ENCODE data around the gene CPT2. TPM values are rescaled to one million over a fixed set of nuclear protein-coding genes. Genes with fewer than 3 reads are reported as not detected.

CPT2 gene
- total and polyA plus RNA-seq, 2 of the 4 experiments (the other 2 are of a cell fraction): 15.8 to 16.0 TPM

DNA sequence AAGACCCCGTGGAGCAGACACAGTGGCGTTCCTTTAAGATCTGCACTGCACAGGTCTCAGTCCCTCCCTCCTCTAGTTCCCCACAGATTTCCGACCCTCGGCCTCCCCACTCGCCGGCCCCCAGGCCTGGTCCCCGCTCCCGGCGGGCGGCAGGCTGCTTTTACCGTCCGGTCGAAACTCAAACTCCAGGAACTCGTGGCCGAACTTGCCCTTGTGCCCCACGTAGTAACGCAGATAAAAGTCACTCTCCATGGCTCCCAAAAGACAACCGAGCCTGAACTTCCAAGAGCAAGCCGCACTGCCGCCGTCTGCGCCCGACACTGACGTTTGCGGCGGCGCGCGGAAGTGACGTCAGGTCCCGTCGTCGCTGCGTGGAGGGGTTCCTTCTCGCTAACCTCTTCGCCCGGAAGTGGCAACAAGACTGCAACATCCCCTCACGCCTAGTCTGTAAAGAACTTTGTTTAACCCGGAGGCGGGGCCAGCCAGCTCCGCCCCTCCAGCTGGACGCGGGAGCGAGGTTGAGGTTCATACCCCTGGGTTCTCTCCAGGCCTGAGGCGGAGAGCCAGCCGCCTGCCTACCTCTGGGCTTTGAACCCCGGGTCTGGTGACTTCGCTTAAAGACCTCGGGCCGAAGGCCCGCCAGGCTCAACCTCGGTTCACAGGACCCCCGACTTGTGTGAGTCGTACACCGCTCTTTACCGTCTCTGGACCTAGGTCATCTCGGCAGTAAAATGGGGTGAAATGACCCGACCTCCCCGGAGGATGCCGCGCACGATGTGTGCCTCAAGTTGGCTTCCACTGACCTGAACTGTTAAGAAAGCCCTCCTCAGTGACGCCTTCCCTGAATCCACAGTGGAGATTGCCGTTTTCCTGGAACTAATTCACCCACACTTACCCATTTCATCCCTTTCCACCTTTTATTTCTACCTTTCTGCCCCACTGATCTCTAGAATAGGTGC, 41.9 kb downstream of the CPT2 start, which contains the start of gene MAGOH (continued):
- TF ChIP-seq, protein P1, sequence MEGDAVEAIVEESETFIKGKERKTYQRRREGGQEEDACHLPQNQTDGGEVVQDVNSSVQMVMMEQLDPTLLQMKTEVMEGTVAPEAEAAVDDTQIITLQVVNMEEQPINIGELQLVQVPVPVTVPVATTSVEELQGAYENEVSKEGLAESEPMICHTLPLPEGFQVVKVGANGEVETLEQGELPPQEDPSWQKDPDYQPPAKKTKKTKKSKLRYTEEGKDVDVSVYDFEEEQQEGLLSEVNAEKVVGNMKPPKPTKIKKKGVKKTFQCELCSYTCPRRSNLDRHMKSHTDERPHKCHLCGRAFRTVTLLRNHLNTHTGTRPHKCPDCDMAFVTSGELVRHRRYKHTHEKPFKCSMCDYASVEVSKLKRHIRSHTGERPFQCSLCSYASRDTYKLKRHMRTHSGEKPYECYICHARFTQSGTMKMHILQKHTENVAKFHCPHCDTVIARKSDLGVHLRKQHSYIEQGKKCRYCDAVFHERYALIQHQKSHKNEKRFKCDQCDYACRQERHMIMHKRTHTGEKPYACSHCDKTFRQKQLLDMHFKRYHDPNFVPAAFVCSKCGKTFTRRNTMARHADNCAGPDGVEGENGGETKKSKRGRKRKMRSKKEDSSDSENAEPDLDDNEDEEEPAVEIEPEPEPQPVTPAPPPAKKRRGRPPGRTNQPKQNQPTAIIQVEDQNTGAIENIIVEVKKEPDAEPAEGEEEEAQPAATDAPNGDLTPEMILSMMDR (conservative IDR thresholded peaks at IDR 0.05; ENCODE audit: low read depth, low read length): no peak
- peak; percentile 1; the same call in 1 of the 2 replicates for TF ChIP-seq RAD21 (IDR thresholded peaks at IDR 0.05; ENCODE audit: low read length)

DNA sequence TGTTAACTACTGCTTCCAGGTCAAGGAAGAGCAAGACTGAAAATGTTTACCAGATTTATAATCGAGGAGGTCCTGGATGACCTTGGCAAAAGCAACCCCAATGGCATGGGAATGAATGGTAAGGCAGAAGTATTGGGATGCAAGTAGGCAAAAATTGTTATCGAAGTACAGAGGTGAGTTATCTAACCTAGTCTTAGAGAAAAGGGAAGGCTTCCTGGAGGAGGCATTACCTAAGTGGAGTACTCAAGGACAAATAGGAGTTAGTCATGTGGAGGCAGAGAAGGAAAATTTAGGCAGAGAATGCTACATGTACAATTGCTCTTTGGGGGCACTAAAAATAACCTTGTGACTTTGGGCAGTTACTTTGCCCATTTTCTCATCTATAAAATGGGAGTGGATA, 45.2 kb downstream of the CPT2 start:
- ChIA-PET CTCF (no interaction called here), POLR2A (ENCODE audit: unreplicated experiment) (no interaction called here)
- 38% methylated on average over 1 of the region's 2 CpGs; no CpG with 5 or more reads in 1 of the 2 experiments for WGBS, 2 experiments (ENCODE audit: extremely low coverage in 2 of 2, insufficient read length in 1 of 2)

More for the DNA sequence above, 45.2 kb downstream of the CPT2 start:
- H3K14ac ChIP-seq (replicated peaks; ENCODE audit: low read depth, low read length): no peak overlapping the region
- no peak overlapping the region for H2AK9ac ChIP-seq (replicated peaks; ENCODE audit: low read depth, low read length, poor library complexity)
- no peak overlapping the region for H3K56ac ChIP-seq (ENCODE audit: extremely low read depth, insufficient read depth, low read length)
- H4K8ac ChIP-seq (ENCODE audit: low read depth in 2 of 2, low read length in 2 of 2): no peak overlapping the region
- H3K27ac ChIP-seq (ENCODE audit: insufficient read depth, low read length): no peak overlapping the region
- no peak overlapping the region for H3K18ac ChIP-seq (ENCODE audit: low read depth, low read length)
- no peak overlapping the region for H4K91ac ChIP-seq (ENCODE audit: insufficient read depth, low read depth, low read length)
- no peak overlapping the region for H3K9ac ChIP-seq (ENCODE audit: low read depth, low read length)
- dilution Hi-C loops (cut with HindIII; ENCODE audit: low sequenced_read_pairs, unreplicated experiment) (no loop called here), in situ Hi-C loops (cut with MboI; ENCODE audit: low sequenced_read_pairs) (no loop called here), intact Hi-C loops (cut with micrococcal nuclease) (no loop called here)
- no peak for ATAC-seq (ENCODE audit: low read depth)
- H3K4me3 ChIP-seq (ENCODE audit: insufficient read depth, low read depth, low read length): no peak overlapping the region
- H4K5ac ChIP-seq (ENCODE audit: low read depth, low read length): no peak overlapping the region
- no peak overlapping the region for H2AFZ ChIP-seq (replicated peaks; ENCODE audit: low read length, poor library complexity)
- no peaks in the 10 kb centered on the region for H3K9me3 ChIP-seq (ENCODE audit: control insufficient read depth, insufficient read depth, low read length)
- H3K4me1 ChIP-seq (ENCODE audit: control insufficient read depth, insufficient read depth, low read length): peaks cover 11% of the 10 kb centered on the region
- H3K36me3 ChIP-seq (ENCODE audit: control insufficient read depth, insufficient read depth, low read length): no peaks in the 10 kb centered on the region
- no peak for DNase-seq
- no peak overlapping the region for H2BK120ac ChIP-seq (ENCODE audit: low read depth, low read length)
- H2AK5ac ChIP-seq (ENCODE audit: low read depth, low read length): no peak overlapping the region
- no peak overlapping the region for H2BK15ac ChIP-seq (ENCODE audit: low read depth, low read length)
- peaks cover 8% of the 10 kb centered on the region for H3K9me1 ChIP-seq (ENCODE audit: insufficient read depth, low read length)
- no peak overlapping the region for H3K4ac ChIP-seq (ENCODE audit: low read depth, low read length)
- no peak overlapping the region for H3K4me2 ChIP-seq (ENCODE audit: low read depth, low read length)
- H2BK20ac ChIP-seq (ENCODE audit: low read depth, low read length): no peak overlapping the region
- H4K20me1 ChIP-seq (ENCODE audit: insufficient read depth, low read length): no peaks in the 10 kb centered on the region; the same call in 1 of the 2 replicates
- no TSS peak for BruUV-seq (replicated peaks)
- H3K23ac ChIP-seq (ENCODE audit: low read depth, low read length): no peak overlapping the region
- no peaks in the 10 kb centered on the region for H3K27me3 ChIP-seq (ENCODE audit: control insufficient read depth, insufficient read depth, low read length)
- H2BK5ac ChIP-seq (ENCODE audit: low read depth, low read length, poor library complexity, severe bottlenecking): no peak overlapping the region
- peaks cover 8 to 18% of the 10 kb centered on the region in 2 experiments; a peak in 3 of 4 replicates for H3K79me1 ChIP-seq (ENCODE audit: low read depth in 1 of 2, low read length in 2 of 2)
- TF ChIP-seq RAD21 (IDR thresholded peaks at IDR 0.05; ENCODE audit: low read length) (no peak), SMC3 (IDR thresholded peaks at IDR 0.05; ENCODE audit: low read depth, low read length) (no peak), POLR2A (IDR thresholded peaks at IDR 0.05; ENCODE audit: low read depth, low read length) (no peak), FOS (IDR thresholded peaks at IDR 0.05; ENCODE audit: low read depth, low read length) (no peak), BHLHE40 (IDR thresholded peaks at IDR 0.05; ENCODE audit: low read depth, low read length) (no peak)
